RWPE1 (cell line): ENCODE results near the gene CNNM1.

ENCODE experiments used
- CTCF ChIA-PET: fragments of 350-600 bp; sonication (Branson Sonifier 250); formaldehyde crosslinking; extraction: SDS; loops from one replicate; lab custom pipeline; 2021; lab: Yijun Ruan, JAX
- POLR2A ChIA-PET: fragments of 400-600 bp; formaldehyde crosslinking; extraction: SDS; loops from one replicate; lab custom pipeline; 2020; ENCODE audit warnings: antibody characterized with exemption; ENCODE audit not compliant: low non-redundant PET; lab: Yijun Ruan, JAX
- DNase-seq: peaks from one replicate; pipeline ENCODE4 v3.0.0; 2012; ENCODE audit warnings: low spot score
- H3K27ac ChIP-seq: fragments of 450-650 bp; 2 replicates; pipeline ENCODE4 v1.5.1; 2017
- TF ChIP-seq, protein P1 (sequence below): fragments of 450-650 bp; conservative IDR thresholded peaks from 2 replicates; pipeline ENCODE4 v1.5.1; 2017; ENCODE audit warnings: low read depth, mild to moderate bottlenecking

CNNM1 gene

DNA sequence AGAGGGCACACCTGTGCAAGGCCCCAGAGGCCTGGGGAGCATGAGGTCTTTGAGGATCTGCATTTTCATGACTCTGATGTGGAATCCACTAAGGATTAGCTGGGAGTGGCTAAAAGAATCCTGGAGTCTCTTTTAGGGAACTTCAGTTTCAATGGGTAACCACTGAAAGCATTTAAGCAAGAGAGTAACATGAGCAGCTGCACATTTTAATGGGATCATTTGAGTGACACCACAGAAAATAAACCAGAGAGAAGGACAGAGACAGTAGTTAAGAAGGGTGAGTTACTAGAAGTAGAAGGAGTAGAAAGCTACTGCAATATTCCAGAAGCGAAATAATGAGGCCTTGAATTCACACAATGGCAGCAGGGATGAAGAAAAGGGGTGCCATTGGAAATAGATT lies 96.0 kb downstream of the CNNM1 start:
- ChIA-PET CTCF (interaction anchor here (0.6 kb wide), 1 partner anchor 958 kb away, joined by 3 read pairs; no protein-coding TSS in a partner anchor), POLR2A (no interaction called here)
- TF ChIP-seq, protein P1, sequence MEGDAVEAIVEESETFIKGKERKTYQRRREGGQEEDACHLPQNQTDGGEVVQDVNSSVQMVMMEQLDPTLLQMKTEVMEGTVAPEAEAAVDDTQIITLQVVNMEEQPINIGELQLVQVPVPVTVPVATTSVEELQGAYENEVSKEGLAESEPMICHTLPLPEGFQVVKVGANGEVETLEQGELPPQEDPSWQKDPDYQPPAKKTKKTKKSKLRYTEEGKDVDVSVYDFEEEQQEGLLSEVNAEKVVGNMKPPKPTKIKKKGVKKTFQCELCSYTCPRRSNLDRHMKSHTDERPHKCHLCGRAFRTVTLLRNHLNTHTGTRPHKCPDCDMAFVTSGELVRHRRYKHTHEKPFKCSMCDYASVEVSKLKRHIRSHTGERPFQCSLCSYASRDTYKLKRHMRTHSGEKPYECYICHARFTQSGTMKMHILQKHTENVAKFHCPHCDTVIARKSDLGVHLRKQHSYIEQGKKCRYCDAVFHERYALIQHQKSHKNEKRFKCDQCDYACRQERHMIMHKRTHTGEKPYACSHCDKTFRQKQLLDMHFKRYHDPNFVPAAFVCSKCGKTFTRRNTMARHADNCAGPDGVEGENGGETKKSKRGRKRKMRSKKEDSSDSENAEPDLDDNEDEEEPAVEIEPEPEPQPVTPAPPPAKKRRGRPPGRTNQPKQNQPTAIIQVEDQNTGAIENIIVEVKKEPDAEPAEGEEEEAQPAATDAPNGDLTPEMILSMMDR = no peak
- DNase-seq = no peak
- H3K27ac ChIP-seq = no peak overlapping the region

GRCh38 chr10:99426689-99427088 lies 97.5 kb downstream of the CNNM1 start:
- POLR2A ChIA-PET = interaction anchor here (0.9 kb wide), 1 partner anchor 194 kb away, joined by 3 read pairs; the partner anchor contains the start of gene SLC25A28
- TF ChIP-seq, protein P1 = no peak
- H3K27ac ChIP-seq = no peak overlapping the region
- CTCF ChIA-PET = no interaction called here
- no peak for DNase-seq

GRCh38 chr10:99427566-99428190 lies 98.5 kb downstream of the CNNM1 start:
- TF ChIP-seq, protein P1 = no peak
- H3K27ac ChIP-seq = no peak overlapping the region
- POLR2A ChIA-PET = interaction anchor here (0.9 kb wide), 1 partner anchor 193 kb away, joined by 3 read pairs; the partner anchor contains the start of gene SLC25A28
- CTCF ChIA-PET = interaction anchor here (0.6 kb wide), 1 partner anchor 1003 kb away, joined by 4 read pairs; no protein-coding TSS in a partner anchor
- no peak for DNase-seq

- TF ChIP-seq, protein P1 = no peak
- no peak for DNase-seq
- peak overlapping the region; percentile 99 for H3K27ac ChIP-seq
- POLR2A ChIA-PET = interaction anchor here (0.5 to 1.6 kb wide), 3 partner anchors 36 to 191 kb away, joined by 4 read pairs; partner anchors contain the start of gene SLC25A28
- CTCF ChIA-PET = interaction anchor here (0.5 to 1.4 kb wide), 2 partner anchors 48 to 183 kb away, joined by 3 to 4 read pairs; no protein-coding TSS in a partner anchor
Observed at GRCh38 chr10:99429517-99430095, 100.5 kb downstream of the CNNM1 start.

- TF ChIP-seq, protein P1 = no peak
Observed at GRCh38 chr10:99430116-99430450, 100.9 kb downstream of the CNNM1 start.

DNA sequence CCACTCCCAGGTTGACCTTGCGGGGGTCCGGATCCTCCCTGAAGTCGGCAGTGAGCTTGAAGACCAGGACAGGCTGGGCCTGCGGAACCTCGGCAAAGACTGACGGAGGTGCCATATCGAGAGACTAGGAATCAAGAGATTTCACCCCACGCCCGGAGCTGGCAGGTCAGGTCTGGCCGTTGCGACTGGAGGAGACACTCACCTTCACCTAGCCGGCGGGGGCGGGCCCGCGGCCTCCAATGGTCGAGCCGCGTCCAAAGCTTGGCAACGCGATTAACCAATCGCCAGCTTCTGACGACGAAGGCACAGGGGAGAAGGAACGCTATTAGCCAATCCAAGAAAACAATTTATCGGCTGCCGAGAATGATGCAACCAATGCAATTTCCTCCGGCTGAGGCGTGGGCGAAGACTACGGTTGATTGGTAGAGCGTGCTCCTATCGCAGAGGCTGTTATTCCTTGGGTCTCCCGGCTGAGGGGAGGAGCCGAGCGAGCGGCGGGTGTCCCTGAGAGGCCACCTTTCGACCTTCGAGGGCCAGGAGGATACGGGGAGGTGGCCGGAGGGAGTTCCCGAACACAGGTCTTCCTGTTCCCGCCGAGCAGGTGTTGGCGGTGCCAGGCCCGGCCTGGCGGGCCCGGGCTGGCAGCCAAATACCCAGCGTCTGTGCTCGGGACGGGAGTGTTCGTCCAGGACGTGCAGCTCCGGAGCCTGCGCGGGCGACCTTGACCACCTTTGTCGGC lies 101.5 kb downstream of the CNNM1 start, which contains the start of gene GOT1:
TSS of gene GOT1 (minus strand) at position 174 of the 739 bp plus-strand sequence. CDS start at position 115, 59 bp downstream.
- peak; percentile 100 for DNase-seq
- TF ChIP-seq, protein P1 = no peak
- POLR2A ChIA-PET = interaction anchor here (0.6 to 1.6 kb wide), 4 partner anchors 10 to 608 kb away, joined by 3 to 4 read pairs (median 4); partner anchors contain the start of gene SLC25A28
- CTCF ChIA-PET = interaction anchor here (0.5 to 1.4 kb wide), 5 partner anchors 47 to 1385 kb away, joined by 3 to 4 read pairs (median 3); no protein-coding TSS in a partner anchor
- H3K27ac ChIP-seq = peak within 1 kb of the TSS; percentile 99

More at GRCh38 chr10:99430116-99430450, 100.9 kb downstream of the CNNM1 start:
- POLR2A ChIA-PET = interaction anchor here (0.5 to 1.6 kb wide), 3 partner anchors 37 to 190 kb away, joined by 3 to 4 read pairs (median 4); partner anchors contain the start of gene SLC25A28
- peak overlapping the region; percentile 99 for H3K27ac ChIP-seq
- DNase-seq = no peak
- CTCF ChIA-PET = interaction anchor here (0.5 to 1.4 kb wide), 3 partner anchors 47 to 183 kb away, joined by 3 to 4 read pairs (median 3); no protein-coding TSS in a partner anchor
